Testis (tissue), 3 donors: ENCODE measurements around the gene PRSS57. TPM values are rescaled to one million over a fixed set of nuclear protein-coding genes. Genes with fewer than 3 reads are reported as not detected.

ENCODE experiments used
- DNase-seq: peaks from one replicate; pipeline ENCODE4 v3.0.0-alpha.2; 2019
- H3K27ac ChIP-seq, 2 donors: fragments of 200-600 bp; sonication (generic); one replicate each; pipeline ENCODE4 v1.5.1; 2019
- H3K27me3 ChIP-seq: fragments of 200-600 bp; sonication (generic); one replicate; pipeline ENCODE4 v1.5.1; 2019
- H3K36me3 ChIP-seq: fragments of 200-600 bp; sonication (generic); one replicate; pipeline ENCODE4 v1.5.1; 2017; ENCODE audit warnings: low read depth; ENCODE audit errors: missing control alignments
- H3K4me1 ChIP-seq: fragments of 200-600 bp; sonication (generic); one replicate; pipeline ENCODE4 v1.5.1; 2019
- H3K4me3 ChIP-seq, 2 donors: fragments of 200-600 bp; sonication (generic); one replicate each; pipeline ENCODE4 v1.5.1; 2017 to 2019
- H3K9me3 ChIP-seq: fragments of 200-600 bp; sonication (generic); one replicate; pipeline ENCODE4 v1.5.1; 2017
- POLR2A ChIP-seq: fragments of 450-650 bp; IDR thresholded peaks from one replicate; pipeline ENCODE4 v1.6.1; 2017; ENCODE audit warnings: antibody characterized with exemption, mild to moderate bottlenecking, moderate library complexity
- WGBS, 2 donors: methylation state at CpG; one replicate each; pipeline ENCODE4 v1.1.5; 2018; 5-methylcytosine and 5-hydroxymethylcytosine counted together
- intact Hi-C: fragments of 100-400 bp; cut with DNase I; formaldehyde crosslinking; loops from one replicate; pipeline ENCODE4 v1.15.1; 2023; ENCODE audit warnings: low total_unique reads
- polyA plus RNA-seq: library from polyadenylated mRNA; stranded (reverse); fragments of 350-450 nt; fragmentation: Illumina TruSeq; extraction: RNeasy Lipid Tissue Mini Kit (QIAGEN cat#74804); gene quantifications from one replicate; pipeline ENCODE4 v1.2.3, GENCODE V29; 2014; ENCODE audit warnings: low read depth, low replicate concordance; ENCODE audit not compliant: insufficient read depth
- total RNA-seq, 2 donors: library from RNA; depleted of rRNA; stranded (reverse); fragments of >200 nt; gene quantifications; one replicate each; pipeline ENCODE4 v1.2.3, GENCODE V29; 2016
- TF ChIP-seq, protein P1 (sequence below), 3 experiments: fragments of 450-650 bp in 2 of 3; fragments of 200-600 bp in 1 of 3; sonication (generic) in 1 of 3; IDR thresholded peaks; one replicate each; pipeline ENCODE4 v1.5.1; 2016 to 2019; ENCODE audit warnings: antibody characterized with exemption in 3 of 3, mild to moderate bottlenecking in 2 of 3, moderate library complexity in 1 of 3

Gene PRSS57
- total and polyA plus RNA-seq, 3 donors from 2014 or later, result not detected

DNA sequence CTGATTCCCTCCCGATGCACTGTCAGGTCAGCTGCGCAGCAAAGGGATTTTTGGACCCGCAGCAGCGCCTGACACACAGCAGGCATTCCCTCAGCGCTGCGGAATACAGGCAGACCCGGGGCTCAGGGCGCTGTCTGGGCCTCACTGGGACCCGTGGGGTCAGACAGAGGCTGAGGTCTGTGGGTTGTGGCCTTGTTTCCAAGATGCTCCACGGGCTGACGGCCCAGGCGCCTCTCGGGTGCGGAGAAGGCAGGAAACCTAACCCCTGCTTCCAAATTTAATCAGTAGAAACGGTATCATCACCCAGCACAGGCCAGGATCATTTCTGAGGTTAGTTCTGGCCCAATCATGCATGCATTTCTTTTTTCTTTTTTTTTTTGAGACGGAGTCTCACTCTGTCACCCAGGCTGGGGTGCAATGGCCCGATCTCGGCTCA, 31.6 kb downstream of the PRSS57 start:
- intact Hi-C loops, result no loop called here
- peak overlapping the region; percentile 46 to 96 for H3K27ac ChIP-seq
- H3K36me3 ChIP-seq, result no peaks in the 10 kb centered on the region
- TF ChIP-seq POLR2A, result no peak
- TF ChIP-seq, protein P1, sequence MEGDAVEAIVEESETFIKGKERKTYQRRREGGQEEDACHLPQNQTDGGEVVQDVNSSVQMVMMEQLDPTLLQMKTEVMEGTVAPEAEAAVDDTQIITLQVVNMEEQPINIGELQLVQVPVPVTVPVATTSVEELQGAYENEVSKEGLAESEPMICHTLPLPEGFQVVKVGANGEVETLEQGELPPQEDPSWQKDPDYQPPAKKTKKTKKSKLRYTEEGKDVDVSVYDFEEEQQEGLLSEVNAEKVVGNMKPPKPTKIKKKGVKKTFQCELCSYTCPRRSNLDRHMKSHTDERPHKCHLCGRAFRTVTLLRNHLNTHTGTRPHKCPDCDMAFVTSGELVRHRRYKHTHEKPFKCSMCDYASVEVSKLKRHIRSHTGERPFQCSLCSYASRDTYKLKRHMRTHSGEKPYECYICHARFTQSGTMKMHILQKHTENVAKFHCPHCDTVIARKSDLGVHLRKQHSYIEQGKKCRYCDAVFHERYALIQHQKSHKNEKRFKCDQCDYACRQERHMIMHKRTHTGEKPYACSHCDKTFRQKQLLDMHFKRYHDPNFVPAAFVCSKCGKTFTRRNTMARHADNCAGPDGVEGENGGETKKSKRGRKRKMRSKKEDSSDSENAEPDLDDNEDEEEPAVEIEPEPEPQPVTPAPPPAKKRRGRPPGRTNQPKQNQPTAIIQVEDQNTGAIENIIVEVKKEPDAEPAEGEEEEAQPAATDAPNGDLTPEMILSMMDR (IDR thresholded peaks at IDR 0.05), result no peak
- H3K27me3 ChIP-seq, result no peaks in the 10 kb centered on the region
- DNase-seq, result no peak
- no peaks in the 10 kb centered on the region for H3K9me3 ChIP-seq
- 17 to 35% methylated on average over 15 to 18 of the region's 18 CpGs for WGBS, 2 donors
- peak overlapping the region; percentile 60 to 97 for H3K4me3 ChIP-seq
- H3K4me1 ChIP-seq, result peaks cover 46% of the 10 kb centered on the region

DNA sequence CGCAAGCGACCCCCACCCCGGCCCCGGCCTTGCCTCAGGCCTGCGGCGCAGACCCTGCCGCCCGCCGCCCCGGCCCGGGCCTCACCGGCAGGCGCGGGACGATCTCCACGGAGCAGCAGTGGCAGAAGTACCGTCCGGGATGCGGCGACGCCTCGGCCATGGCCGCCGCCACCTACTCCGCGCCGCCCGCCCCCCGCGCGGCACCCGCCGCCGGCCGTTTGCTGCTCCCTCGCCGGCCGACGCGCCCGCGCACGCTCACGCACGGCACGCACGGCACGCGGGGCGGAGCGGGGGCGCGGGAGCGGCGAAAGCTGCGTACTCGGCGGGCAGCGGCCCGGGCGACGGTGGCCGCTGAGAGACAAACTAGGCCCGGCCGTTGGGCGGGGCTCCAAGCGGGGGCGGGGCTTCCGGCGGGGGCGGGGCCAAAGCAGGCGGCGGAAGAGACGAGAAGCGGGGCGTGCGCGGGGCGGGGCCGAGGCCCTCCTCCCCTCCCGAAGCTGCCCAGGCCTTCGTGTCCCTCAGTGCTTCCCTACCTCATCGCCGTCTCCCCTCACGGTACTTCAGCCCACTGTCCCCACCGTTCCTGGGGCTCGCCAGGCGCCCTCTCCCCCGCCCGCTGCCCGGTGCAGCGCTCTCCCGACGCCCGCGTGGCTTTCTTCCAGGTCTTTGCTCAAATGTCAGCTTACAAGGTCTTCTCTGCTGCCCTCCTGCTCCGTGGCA, 32.1 kb downstream of the PRSS57 start, which contains the start of gene RNF126:
TSS of gene RNF126 (minus strand) at position 253 of the 720 bp plus-strand sequence. CDS start at position 160, 93 bp downstream.
- no peak for TF ChIP-seq POLR2A
- TF ChIP-seq, protein P1 (IDR thresholded peaks at IDR 0.05), result peak in 1 of 3 experiments; percentile 17
- Histone ChIP-seq H3K27me3 (no peaks in the 10 kb centered on the region), H3K36me3 (no peaks in the 10 kb centered on the region), H3K9me3 (no peaks in the 10 kb centered on the region), H3K4me3 (peak within 1 kb of the TSS; percentile 97 to 98), H3K27ac (peak within 1 kb of the TSS; percentile 68 to 96), H3K4me1 (peaks cover 47% of the 10 kb centered on the region)
- peak; percentile 93 for DNase-seq
- WGBS, 2 donors, result 0 to 1% methylated on average over 14 to 81 of the region's 97 CpGs
- intact Hi-C loops, result no loop called here

DNA sequence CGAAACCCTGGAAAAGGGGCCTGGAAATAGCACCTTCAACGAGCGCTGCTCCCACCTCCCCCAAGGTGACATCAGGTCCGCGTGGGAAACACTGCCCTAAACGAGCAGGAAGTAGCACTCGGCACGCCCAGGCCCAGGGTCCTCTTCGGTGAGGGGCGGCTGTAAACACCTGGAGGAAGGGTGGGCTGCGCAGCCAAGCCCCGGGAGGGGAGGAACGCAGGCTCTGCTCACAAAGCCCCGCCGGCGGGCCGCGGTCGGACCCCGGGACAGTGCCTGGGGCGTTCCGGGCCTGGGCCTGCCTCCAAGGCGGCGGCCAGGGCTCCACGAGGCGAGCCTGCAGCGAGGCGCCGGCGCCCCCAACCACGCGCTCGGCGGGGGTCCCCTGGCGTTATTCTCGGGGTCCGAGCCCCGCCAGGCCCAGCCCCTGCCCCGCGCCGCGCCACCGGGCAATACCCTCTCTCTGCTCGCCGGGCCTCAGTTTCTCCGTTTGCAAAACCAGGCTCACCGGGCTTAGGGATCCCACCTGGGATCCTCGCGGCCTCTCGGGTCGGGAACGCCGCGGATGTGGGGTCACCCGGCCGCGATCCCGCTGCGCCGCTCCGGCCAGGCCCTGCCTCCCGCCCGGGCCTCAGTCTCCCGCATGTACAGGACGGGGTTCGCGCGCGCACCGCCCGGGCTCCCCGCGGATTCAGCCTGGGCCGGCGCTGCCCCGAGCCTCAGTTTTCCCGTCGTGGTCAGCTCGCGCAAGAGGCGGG, 32.9 kb downstream of the PRSS57 start:
- H3K4me3 ChIP-seq, result peak overlapping the region; percentile 97 to 98
- DNase-seq, result peak; percentile 56
- peak overlapping the region; percentile 68 to 82 for H3K27ac ChIP-seq

DNA sequence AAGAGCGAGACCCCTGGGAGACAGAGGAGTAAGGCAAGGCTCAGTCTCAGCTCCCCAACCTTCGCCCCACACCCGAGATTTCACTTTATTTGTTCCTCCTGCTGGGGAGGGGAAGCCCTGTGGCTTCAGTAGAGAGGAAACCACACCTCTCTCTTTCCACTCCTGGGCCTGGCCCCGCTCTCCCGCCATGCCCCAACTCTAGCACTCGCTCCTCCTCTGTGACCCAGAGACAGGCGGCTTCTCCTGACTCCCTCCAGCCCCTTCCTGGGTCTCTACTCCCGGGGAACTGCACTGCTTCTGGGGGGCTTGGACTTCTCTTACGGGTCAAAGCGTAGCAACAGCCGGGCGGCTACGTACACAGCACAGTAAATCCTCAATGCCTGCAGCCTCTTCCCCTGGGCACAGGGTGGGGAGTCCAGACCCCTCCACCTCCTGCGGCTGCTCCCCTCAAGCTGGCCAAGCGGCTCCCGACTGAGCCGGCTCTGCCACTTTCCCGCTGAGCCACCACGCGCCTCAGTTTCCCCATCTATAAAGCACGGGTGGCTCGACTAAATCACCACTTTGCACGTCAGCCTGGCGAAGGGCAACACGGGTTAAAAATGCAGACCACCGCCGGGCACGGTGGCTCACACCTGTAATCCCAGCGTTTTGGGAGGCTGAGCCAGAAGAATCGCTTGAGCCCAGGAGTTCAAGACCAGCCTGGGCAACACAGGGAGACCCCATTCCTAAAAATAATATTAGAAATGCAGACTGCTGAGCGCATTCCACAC, 33.6 kb downstream of the PRSS57 start:
- no peak for DNase-seq
- peak overlapping the region; percentile 68 to 82 for H3K27ac ChIP-seq
- TF ChIP-seq POLR2A, result no peak
- peak overlapping the region; percentile 97 to 98 for H3K4me3 ChIP-seq
- 5 to 11% methylated on average over 31 of the region's 31 CpGs for WGBS, 2 donors
- H3K27me3 ChIP-seq, result no peaks in the 10 kb centered on the region
- intact Hi-C loops, result no loop called here
- no peaks in the 10 kb centered on the region for H3K36me3 ChIP-seq
- peaks cover 57% of the 10 kb centered on the region for H3K4me1 ChIP-seq
- no peaks in the 10 kb centered on the region for H3K9me3 ChIP-seq

More for the DNA sequence above, 32.9 kb downstream of the PRSS57 start:
- Histone ChIP-seq H3K4me1 (peaks cover 54% of the 10 kb centered on the region), H3K9me3 (no peaks in the 10 kb centered on the region), H3K36me3 (no peaks in the 10 kb centered on the region), H3K27me3 (no peaks in the 10 kb centered on the region)
- intact Hi-C loops, result no loop called here
- TF ChIP-seq, protein P1 (IDR thresholded peaks at IDR 0.05), result no peak
- no peak for TF ChIP-seq POLR2A
- WGBS, 2 donors, result 0 to 1% methylated on average over 9 to 47 of the region's 81 CpGs
